HPDE6-E6E7 (cell line): Measurements from ENCODE around the gene MOV10L1.

Experiments
- DNase-seq: peaks from one replicate; pipeline ENCODE4 v3.0.0; 2011; ENCODE audit warnings: missing footprints; ENCODE audit errors: extremely low spot score

Gene MOV10L1

DNA sequence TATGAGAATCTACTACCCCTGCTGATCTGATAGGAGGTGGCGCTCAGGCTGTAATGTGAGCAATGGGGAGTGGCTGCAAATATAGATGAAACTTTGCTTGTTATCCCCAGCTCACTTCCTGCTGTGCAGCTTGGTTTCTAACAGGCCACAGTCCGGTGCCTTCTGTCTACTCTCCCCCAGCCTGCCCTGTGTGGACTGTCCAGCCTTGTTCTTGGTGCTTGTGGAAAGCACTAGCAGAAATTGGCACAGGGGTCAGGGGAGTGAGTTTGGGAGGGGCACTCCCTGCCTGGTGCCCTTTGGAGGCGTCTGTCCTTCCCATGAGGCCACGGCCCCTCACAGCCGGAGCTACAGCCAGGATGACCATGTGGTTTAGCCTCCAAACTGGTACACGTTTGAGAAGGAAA, 14.3 kb downstream of the MOV10L1 start:
- DNase-seq = no peak

DNA sequence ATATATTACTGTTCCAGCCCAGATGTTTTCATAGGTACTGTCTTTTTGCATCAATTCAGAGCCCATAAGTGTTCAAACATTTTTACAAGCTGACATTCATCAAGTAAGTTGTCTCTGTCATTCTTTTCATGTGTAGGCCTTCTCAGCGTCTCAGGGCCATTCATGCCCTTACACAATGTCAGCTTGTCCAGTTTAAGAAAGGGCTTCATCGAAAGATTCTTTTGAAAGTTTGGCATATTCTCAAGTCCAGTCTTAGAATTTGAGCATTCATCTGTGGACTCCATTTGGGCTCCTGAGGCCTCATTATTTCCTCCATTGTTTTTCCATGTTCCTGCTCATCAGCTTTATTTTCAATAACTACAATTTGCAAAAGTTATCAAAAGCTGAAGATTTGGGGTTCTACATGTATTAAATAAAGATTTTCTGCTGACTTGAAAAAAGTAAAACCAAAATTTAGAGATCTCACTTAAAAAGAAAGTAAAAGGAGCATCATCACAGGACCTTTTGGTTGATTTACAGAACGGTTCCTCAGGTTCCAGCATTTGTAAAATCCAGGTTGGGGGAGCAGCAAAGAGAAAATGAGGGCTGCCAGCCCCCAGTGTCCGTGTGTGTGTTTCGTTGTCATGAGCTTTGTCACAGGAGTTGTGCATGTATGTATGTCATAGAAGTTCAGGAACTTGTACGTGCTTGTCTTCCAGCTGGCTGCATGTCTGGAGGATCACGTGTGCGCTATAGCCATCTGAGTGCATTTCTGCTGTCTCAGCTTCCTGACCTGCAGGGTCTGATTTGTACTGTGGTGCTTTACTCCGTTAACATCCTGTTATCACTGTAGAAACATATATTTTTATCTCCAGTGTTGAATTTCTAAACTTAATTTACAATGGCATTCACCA, 15.6 kb downstream of the MOV10L1 start:
- peak; percentile 50 for DNase-seq

DNA sequence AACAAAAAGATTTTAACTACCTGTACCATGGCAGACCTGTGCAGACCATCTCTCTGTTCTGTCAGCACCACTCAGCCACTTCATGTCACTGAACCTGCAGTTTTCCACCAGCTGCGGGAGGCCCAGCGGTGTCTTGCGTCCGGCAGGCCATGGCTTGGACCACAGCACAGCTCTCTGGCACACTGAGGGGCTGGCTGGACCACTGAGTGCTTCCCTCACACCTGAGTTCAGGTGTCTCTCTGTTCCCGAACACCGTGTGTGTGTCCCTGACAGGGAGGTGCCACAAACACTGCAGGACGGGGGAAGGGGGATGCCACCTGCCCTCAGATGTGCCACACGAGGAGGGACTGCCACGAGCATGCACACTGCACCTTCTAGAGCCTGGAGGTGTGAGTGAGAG, 17.7 kb downstream of the MOV10L1 start:
- DNase-seq = no peak

DNA sequence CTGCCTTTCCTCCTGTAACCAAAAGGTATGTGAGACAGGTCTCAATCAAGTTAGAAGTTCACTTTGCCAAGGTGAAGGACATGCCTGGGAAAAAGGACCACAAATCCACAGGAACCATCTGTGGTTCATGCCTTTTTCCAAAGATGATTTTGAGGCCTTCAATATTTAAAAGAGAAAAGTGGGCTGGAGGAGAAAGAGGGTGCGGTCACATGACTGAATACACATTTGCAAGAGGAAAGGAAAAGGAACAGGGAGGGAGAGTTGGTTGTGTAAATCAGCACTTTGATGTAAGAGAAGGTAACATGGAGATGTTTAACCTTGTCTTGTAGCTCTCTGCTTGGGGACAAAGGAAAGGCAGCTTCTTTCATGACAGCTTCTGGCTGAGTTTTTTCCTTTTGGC, 21.2 kb downstream of the MOV10L1 start:
- no peak for DNase-seq

- no peak for DNase-seq
Measured at GRCh38 chr22:50112151-50113118, 22.6 kb downstream of the MOV10L1 start.

GRCh38 chr22:50114221-50115021, 24.6 kb downstream of the MOV10L1 start:
- no peak for DNase-seq

DNA sequence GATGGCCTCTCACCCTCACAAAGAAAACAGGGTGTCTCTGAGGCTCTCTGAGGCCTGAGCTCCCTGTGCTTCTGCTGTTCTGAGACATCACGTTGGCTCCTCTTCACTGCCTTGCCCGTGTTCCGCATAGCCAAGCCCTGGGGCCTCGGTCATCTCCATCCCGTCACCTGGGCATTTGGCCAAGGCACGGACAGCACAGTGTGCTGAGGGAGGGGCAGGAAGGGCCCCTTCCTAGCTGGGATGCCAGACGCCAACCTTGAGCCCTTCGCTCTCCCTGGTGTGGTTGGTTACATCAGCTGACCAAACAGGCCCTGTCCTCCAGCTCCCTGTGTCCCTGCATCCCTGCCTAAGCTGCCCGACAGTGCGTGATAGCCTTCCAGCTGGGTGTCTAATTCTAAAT, 25.9 kb downstream of the MOV10L1 start:
- DNase-seq = no peak

GRCh38 chr22:50117168-50117762, 27.5 kb downstream of the MOV10L1 start:
- no peak for DNase-seq

DNA sequence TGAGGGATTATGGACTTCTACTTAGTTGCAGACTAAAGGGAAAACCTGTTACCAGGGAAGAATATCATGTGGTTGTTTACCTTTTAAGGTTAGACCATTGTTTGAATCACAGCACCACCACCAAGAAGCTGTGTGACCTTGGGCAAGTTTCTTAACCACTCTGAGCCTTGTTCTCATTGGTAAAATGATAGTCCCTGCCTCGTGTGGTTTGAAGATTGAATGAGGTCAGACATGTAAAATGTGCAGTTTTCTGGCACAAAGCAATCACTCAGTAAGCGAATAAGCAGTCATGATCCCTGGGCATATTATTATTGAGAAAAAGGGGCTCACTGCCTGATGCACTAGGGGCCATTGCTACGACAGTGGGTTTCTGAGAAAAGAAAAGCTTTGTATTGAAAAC, 28.3 kb downstream of the MOV10L1 start:
- no peak for DNase-seq

DNA sequence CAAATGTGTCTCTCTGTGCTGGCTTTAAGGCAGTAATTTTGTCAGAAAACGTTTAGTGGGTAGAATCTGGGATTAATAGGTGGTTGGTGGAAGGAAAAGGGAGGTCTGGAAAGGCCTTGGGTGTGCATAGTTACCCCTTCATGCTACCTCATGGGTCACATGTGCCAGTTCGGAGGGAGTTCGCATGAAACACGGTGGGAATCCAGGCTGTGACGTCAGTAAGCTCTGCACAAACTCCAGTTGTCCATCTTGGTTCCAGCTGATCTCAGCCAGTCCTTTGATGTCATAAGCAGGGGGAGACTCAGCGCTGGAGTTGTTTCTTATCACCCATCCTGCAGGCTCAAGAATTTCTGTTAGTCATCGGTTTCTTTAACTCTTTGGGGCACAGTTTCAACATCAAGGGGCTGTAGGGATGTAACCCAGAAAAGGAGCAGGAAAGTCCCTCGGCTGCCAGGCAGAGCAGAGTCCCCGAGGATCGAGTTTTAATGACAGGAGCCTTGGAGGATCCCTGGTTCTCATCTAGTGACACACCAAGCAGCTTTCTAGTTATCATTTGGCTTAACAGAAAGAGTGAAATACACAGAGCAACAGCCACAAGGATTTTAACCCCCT, 28.9 kb downstream of the MOV10L1 start:
- no peak for DNase-seq

GRCh38 chr22:50119169-50119767, 29.5 kb downstream of the MOV10L1 start:
- DNase-seq = no peak

GRCh38 chr22:50119768-50120251, 30.0 kb downstream of the MOV10L1 start:
- DNase-seq = no peak

DNA sequence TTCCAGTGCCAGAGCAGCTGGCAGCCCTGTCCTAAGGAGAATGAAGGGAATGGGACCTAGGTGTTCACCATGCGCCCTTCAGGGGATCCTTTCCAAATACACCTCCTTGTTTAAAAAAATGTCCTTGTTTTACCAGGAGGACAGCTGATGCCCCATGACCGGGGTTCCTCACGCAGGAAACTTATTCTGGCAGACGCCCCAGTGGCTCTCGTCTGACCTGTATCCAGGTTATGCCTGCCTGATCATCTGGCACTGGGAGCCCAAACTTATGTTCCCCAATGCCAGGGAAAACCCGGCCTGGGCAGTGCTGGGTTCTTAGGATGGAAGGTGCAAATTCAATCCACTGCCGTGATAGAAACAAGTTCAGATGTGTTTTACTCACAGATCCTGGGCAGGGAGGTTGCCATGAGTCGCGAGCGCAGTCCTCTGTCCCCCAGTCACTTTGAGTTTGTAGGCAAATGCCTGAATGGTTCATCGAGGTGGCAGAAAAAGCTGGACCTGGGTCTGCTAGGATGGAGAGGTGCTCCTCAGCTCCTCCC, 31.5 kb downstream of the MOV10L1 start:
- DNase-seq = no peak

GRCh38 chr22:50123119-50123518, 33.3 kb downstream of the MOV10L1 start:
- no peak for DNase-seq

- no peak for DNase-seq
Measured at GRCh38 chr22:50125029-50125428, 35.2 kb downstream of the MOV10L1 start.

- no peak for DNase-seq
Measured at GRCh38 chr22:50129121-50129736, 39.4 kb downstream of the MOV10L1 start.

DNA sequence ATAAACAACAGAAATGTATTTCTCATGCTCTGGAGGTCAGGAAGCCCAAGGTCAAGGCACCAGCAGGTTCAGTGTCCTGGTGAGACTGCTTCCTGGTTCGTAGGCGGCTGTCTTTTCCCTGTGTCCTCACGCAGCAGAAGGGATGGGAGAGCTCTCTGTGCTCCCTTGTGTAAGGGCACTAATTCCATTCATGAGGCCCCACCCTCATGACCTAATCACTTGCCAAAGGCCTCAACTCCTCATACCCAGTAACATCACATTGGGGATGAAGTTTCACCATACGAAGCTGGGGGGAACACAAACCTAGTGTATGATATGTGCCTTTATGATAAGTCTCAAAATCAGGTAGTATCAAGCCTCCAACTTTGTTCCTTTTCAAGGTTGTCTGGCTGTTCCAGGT, 42.1 kb downstream of the MOV10L1 start:
- no peak for DNase-seq

GRCh38 chr22:50134481-50134880, 44.7 kb downstream of the MOV10L1 start:
- DNase-seq = no peak

GRCh38 chr22:50136581-50137015, 46.8 kb downstream of the MOV10L1 start:
- DNase-seq = no peak
